ENCODE results near the gene NUDT13. TPM values are rescaled to one million over a fixed set of nuclear protein-coding genes. Genes with fewer than 3 reads are reported as not detected.

The NUDT13 gene
- total RNA-seq, 1 experiment from 2014 or later: 1.5 TPM

- Histone ChIP-seq H4K5ac (ENCODE audit: insufficient read length, low read depth, low read length) (no peak overlapping the region), H3T11ph (ENCODE audit: low read length) (no peak overlapping the region), H3K23ac (ENCODE audit: insufficient read length, low read depth, low read length) (no peak overlapping the region), H2BK120ac (ENCODE audit: low read depth, low read length, poor library complexity, severe bottlenecking) (no peak overlapping the region), H2BK5ac (ENCODE audit: insufficient read length, low read length) (no peak overlapping the region), H2BK15ac (ENCODE audit: low read depth, low read length) (no peak overlapping the region), H3K79me2 (ENCODE audit: insufficient read depth, low read length) (peaks cover 5% of the 10 kb centered on the region; the same call in 1 of the 2 replicates), H3K9me3 (ENCODE audit: control insufficient read depth, low read depth, low read length) (no peaks in the 10 kb centered on the region), H3K18ac (ENCODE audit: insufficient read length, low read depth, low read length) (no peak overlapping the region), H3K79me1 (ENCODE audit: insufficient read depth, low read depth, low read length, poor library complexity, severe bottlenecking) (peaks cover 6% of the 10 kb centered on the region), H3K4me1 (ENCODE audit: insufficient read depth, low read length) (no peaks in the 10 kb centered on the region), H2BK20ac (ENCODE audit: low read depth, low read length, poor library complexity, severe bottlenecking) (no peak overlapping the region), H4K8ac (replicated peaks; ENCODE audit: insufficient read length, low read depth, low read length) (no peak overlapping the region), H3K27ac (ENCODE audit: insufficient read length, low read depth, low read length) (no peak overlapping the region), H3K9ac (ENCODE audit: extremely low read depth, insufficient read length, low read length) (no peak overlapping the region), H3K23me2 (ENCODE audit: insufficient read length, low read depth, low read length, poor library complexity, severe bottlenecking) (peaks cover 7% of the 10 kb centered on the region), H3K56ac (ENCODE audit: insufficient read length, low read depth, low read length) (no peak overlapping the region), H2AK5ac (ENCODE audit: insufficient read length, low read length) (no peak overlapping the region), H3K27me3 (ENCODE audit: insufficient read depth, low read length) (no peaks in the 10 kb centered on the region), H3K4me2 (ENCODE audit: insufficient read depth, insufficient read length, low read length) (peak overlapping the region; percentile 100), H2BK12ac (ENCODE audit: insufficient read length, low read depth, low read length) (no peak overlapping the region), H3K4ac (ENCODE audit: low read depth, low read length) (no peak overlapping the region), H4K20me1 (ENCODE audit: control insufficient read depth, insufficient read depth, insufficient read length) (no peaks in the 10 kb centered on the region), H4K91ac (ENCODE audit: insufficient read length, low read depth, low read length) (no peak overlapping the region), H2AFZ (ENCODE audit: low read length) (no peak overlapping the region), H3K14ac (ENCODE audit: insufficient read depth, low read length) (no peak overlapping the region)
- Mint-ChIP-seq H3K4me1 (peaks cover 13 to 14% of the 10 kb centered on the region in 2 experiments), H3K4me3 (peak overlapping the region; percentile 99 to 100), H3K9me3 (peaks cover 0 to 3% of the 10 kb centered on the region in 2 experiments; a peak in 1 of 5 replicates), H3K27ac (peak overlapping the region in 2 of 3 experiments; percentile 56 to 100; a peak in 3 of 7 replicates), H3K27me3 (ENCODE audit: low read depth) (no peaks in the 10 kb centered on the region), H3K36me3 (ENCODE audit: insufficient read depth in 1 of 3, low read depth in 3 of 3) (peaks cover 12 to 29% (median 21%) of the 10 kb centered on the region in 3 experiments)
- WGBS (ENCODE audit: extremely low coverage, insufficient read length, low lambda C conversion rate): no CpG with 5 or more reads among the region's 2 CpGs
- TF ChIP-seq CTCF (conservative IDR thresholded peaks at IDR 0.05): no peak
- DNase-seq: no peak
Measured at GRCh38 chr10:73166972-73167371, 56.7 kb downstream of the NUDT13 start.

All from H9 (cell line).